KOPT-K1 (cell line): ENCODE measurements around the gene ZNF35.
A peak's percentile ranks its signal among the peaks of the same experiment; 100 is the strongest.

ENCODE experiments used
- H3K27ac ChIP-seq: fragments of 200-600 bp; sonication (generic); 2 replicates; pipeline ENCODE4 v1.5.1; 2016; ENCODE audit warnings: antibody characterized with exemption, mild to moderate bottlenecking, low read depth, low read length; ENCODE audit not compliant: poor library complexity, severe bottlenecking
- H3K36me3 ChIP-seq: fragments of 200-600 bp; sonication (generic); 2 replicates; pipeline ENCODE4 v1.5.1; 2017; ENCODE audit warnings: antibody characterized with exemption, mild to moderate bottlenecking, low read length, moderate library complexity; ENCODE audit not compliant: insufficient read depth
- H3K9me3 ChIP-seq: fragments of 200-600 bp; sonication (generic); 2 replicates; pipeline ENCODE4 v1.5.1; 2017; ENCODE audit warnings: antibody characterized with exemption, low read length, mild to moderate bottlenecking; ENCODE audit not compliant: insufficient read depth, poor library complexity, severe bottlenecking

The ZNF35 gene

GRCh38 chr3:44648564-44649229 lies at the start of gene ZNF35:
TSS of gene ZNF35 (plus strand) at chr3:44648732. CDS start at chr3:44651068, 2,336 bp downstream.
- H3K9me3 ChIP-seq: peaks cover 36% of the 10 kb centered on the region
- no peak within 1 kb of the TSS for H3K27ac ChIP-seq
- H3K36me3 ChIP-seq: peaks cover 21% of the 10 kb centered on the region

GRCh38 chr3:44601749-44602148 lies 46.8 kb upstream of the ZNF35 start:
- Histone ChIP-seq H3K27ac (no peak overlapping the region), H3K9me3 (no peaks in the 10 kb centered on the region), H3K36me3 (no peaks in the 10 kb centered on the region)

GRCh38 chr3:44612678-44613077 lies 35.9 kb upstream of the ZNF35 start:
- Histone ChIP-seq H3K27ac (no peak overlapping the region), H3K36me3 (no peaks in the 10 kb centered on the region), H3K9me3 (no peaks in the 10 kb centered on the region)

GRCh38 chr3:44624749-44625480 lies 23.6 kb upstream of the ZNF35 start, which contains the start of gene ZNF197:
TSS of gene ZNF197 (plus strand) at chr3:44625036. CDS start at chr3:44629155, 4,119 bp downstream.
- no peaks in the 10 kb centered on the region for H3K9me3 ChIP-seq
- peaks cover 20% of the 10 kb centered on the region for H3K36me3 ChIP-seq
- peak within 1 kb of the TSS; percentile 76 for H3K27ac ChIP-seq

- peaks cover 58% of the 10 kb centered on the region for H3K36me3 ChIP-seq
- no peaks in the 10 kb centered on the region for H3K9me3 ChIP-seq
- H3K27ac ChIP-seq: no peak overlapping the region
Measured at GRCh38 chr3:44628716-44629115, 19.8 kb upstream of the ZNF35 start.

- Histone ChIP-seq H3K36me3 (peaks cover 93% of the 10 kb centered on the region), H3K9me3 (peaks cover 20% of the 10 kb centered on the region), H3K27ac (no peak overlapping the region)
Measured at GRCh38 chr3:44632193-44632592, 16.3 kb upstream of the ZNF35 start.

- Histone ChIP-seq H3K36me3 (peaks cover 81% of the 10 kb centered on the region), H3K9me3 (peaks cover 98% of the 10 kb centered on the region), H3K27ac (no peak overlapping the region)
Measured at GRCh38 chr3:44642337-44642736, 6.2 kb upstream of the ZNF35 start.

GRCh38 chr3:44643024-44643423 lies 5.5 kb upstream of the ZNF35 start:
- Histone ChIP-seq H3K9me3 (peaks cover 92% of the 10 kb centered on the region), H3K27ac (no peak overlapping the region), H3K36me3 (peaks cover 77% of the 10 kb centered on the region)

GRCh38 chr3:44647771-44648170 lies 761 bp upstream of the ZNF35 start:
- Histone ChIP-seq H3K36me3 (peaks cover 30% of the 10 kb centered on the region), H3K27ac (no peak overlapping the region), H3K9me3 (peaks cover 45% of the 10 kb centered on the region)

GRCh38 chr3:44649709-44650108 lies 1.2 kb downstream of the ZNF35 start:
- peaks cover 26% of the 10 kb centered on the region for H3K9me3 ChIP-seq
- H3K27ac ChIP-seq: no peak overlapping the region
- peaks cover 11% of the 10 kb centered on the region; the same call in 1 of the 2 replicates for H3K36me3 ChIP-seq

GRCh38 chr3:44654039-44654438 lies 5.5 kb downstream of the ZNF35 start:
- Histone ChIP-seq H3K36me3 (no peaks in the 10 kb centered on the region), H3K9me3 (peaks cover 10% of the 10 kb centered on the region), H3K27ac (no peak overlapping the region)

- no peaks in the 10 kb centered on the region for H3K36me3 ChIP-seq
Measured at GRCh38 chr3:44659015-44659414, 10.5 kb downstream of the ZNF35 start.

GRCh38 chr3:44659434-44659833 lies 10.9 kb downstream of the ZNF35 start:
- Histone ChIP-seq H3K36me3 (no peaks in the 10 kb centered on the region), H3K9me3 (peaks cover 28% of the 10 kb centered on the region), H3K27ac (no peak overlapping the region)

More at GRCh38 chr3:44659015-44659414, 10.5 kb downstream of the ZNF35 start:
- Histone ChIP-seq H3K27ac (no peak overlapping the region), H3K9me3 (peaks cover 28% of the 10 kb centered on the region)

- Histone ChIP-seq H3K9me3 (peaks cover 38% of the 10 kb centered on the region), H3K27ac (no peak overlapping the region), H3K36me3 (no peaks in the 10 kb centered on the region)
Measured at GRCh38 chr3:44661189-44661588, 12.7 kb downstream of the ZNF35 start.

- H3K36me3 ChIP-seq: no peaks in the 10 kb centered on the region
Measured at GRCh38 chr3:44665173-44665572, 16.6 kb downstream of the ZNF35 start.

More at GRCh38 chr3:44665173-44665572, 16.6 kb downstream of the ZNF35 start:
- Histone ChIP-seq H3K9me3 (peaks cover 18% of the 10 kb centered on the region), H3K27ac (no peak overlapping the region)
